ENCODE results near the gene MXRA5.

DNA sequence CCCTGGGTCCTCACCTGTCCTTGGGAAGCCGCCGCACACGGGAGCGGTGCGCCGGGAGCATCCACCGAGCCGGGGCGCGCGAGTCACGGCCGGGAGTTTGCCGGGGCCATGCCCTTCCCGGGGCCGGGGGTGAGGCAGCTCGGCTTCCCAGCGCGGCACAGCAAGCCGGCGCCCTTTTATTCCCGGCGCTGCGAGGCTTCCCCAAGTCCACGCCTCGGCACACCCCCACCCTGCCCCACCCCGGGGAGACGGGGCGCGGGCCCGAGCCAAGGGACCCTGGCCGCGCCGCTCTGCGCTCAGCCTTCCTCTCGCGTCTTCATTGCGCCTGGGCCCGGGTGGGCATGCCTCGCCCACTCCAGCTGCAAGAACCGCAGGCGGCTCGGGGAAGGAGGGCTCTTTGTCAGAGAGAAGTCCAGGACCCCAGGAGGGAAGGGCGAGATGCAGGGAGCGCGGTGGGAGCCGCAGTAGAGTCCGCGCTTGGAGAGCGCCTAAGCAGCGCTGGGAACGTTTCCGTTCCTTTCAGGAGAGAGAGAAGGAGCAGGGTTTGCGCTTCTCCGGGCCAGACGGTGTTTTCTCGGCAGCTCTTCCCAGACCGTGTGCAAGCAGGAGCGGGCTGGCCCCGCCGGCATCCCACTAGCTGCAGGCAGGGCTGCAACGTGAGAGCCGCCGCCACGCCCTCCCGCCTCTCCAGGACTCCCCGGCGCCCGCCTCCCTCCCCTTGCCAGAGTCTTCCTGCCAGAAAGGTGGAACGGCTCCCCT, at the start of gene MXRA5:
- TF ChIP-seq, protein P1, sequence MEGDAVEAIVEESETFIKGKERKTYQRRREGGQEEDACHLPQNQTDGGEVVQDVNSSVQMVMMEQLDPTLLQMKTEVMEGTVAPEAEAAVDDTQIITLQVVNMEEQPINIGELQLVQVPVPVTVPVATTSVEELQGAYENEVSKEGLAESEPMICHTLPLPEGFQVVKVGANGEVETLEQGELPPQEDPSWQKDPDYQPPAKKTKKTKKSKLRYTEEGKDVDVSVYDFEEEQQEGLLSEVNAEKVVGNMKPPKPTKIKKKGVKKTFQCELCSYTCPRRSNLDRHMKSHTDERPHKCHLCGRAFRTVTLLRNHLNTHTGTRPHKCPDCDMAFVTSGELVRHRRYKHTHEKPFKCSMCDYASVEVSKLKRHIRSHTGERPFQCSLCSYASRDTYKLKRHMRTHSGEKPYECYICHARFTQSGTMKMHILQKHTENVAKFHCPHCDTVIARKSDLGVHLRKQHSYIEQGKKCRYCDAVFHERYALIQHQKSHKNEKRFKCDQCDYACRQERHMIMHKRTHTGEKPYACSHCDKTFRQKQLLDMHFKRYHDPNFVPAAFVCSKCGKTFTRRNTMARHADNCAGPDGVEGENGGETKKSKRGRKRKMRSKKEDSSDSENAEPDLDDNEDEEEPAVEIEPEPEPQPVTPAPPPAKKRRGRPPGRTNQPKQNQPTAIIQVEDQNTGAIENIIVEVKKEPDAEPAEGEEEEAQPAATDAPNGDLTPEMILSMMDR (conservative IDR thresholded peaks at IDR 0.05 in 1 of 2, IDR thresholded peaks at IDR 0.05 in 1 of 2; ENCODE audit: low read depth in 1 of 2, low read length in 2 of 2), result no peak
- no peak for TF ChIP-seq EZH2 (IDR thresholded peaks at IDR 0.05; ENCODE audit: low read length, missing control alignments)

Measured in fibroblast of lung (primary cell).